ENCODE data around the gene TMEM59L. TPM values are rescaled to one million over a fixed set of nuclear protein-coding genes. Genes with fewer than 3 reads are reported as not detected.
A peak's percentile ranks its signal among the peaks of the same experiment; 100 is the strongest.

TMEM59L gene
- total RNA-seq, 1 donor from 2014 or later: 0.11 TPM

- H3K9ac ChIP-seq: no peak overlapping the region
- H2AFZ ChIP-seq (replicated peaks): no peak overlapping the region
- Mint-ChIP-seq H3K4me1 (peaks cover 16% of the 10 kb centered on the region), H3K27ac (no peak overlapping the region), H3K9me3 (peaks cover 8% of the 10 kb centered on the region), H3K4me3 (peak overlapping the region; percentile 84), H3K36me3 (peaks cover 5% of the 10 kb centered on the region), H3K27me3 (ENCODE audit: insufficient read depth, low read depth) (peaks cover 60% of the 10 kb centered on the region)
- H3K27ac ChIP-seq: no peak overlapping the region
- no peaks in the 10 kb centered on the region for H3K79me2 ChIP-seq (ENCODE audit: low read depth)
- H3K4me1 ChIP-seq: peaks cover 36% of the 10 kb centered on the region
- TF ChIP-seq EZH2 (IDR thresholded peaks at IDR 0.05) (peak; percentile 59), EZH2phosphoT487 (IDR thresholded peaks at IDR 0.05) (peak; percentile 50), CTCF (IDR thresholded peaks at IDR 0.05) (no peak)
- peaks cover 41% of the 10 kb centered on the region for H4K20me1 ChIP-seq (ENCODE audit: low read depth)
- peak overlapping the region; percentile 90 for H3K4me2 ChIP-seq
- H3K9me3 ChIP-seq (ENCODE audit: low read depth): no peaks in the 10 kb centered on the region
- peaks cover 84% of the 10 kb centered on the region for H3K27me3 ChIP-seq
- H3K36me3 ChIP-seq: no peaks in the 10 kb centered on the region
- peak overlapping the region; percentile 57 for H3K4me3 ChIP-seq
- H3F3A ChIP-seq (ENCODE audit: low read depth): peaks cover 37% of the 10 kb centered on the region
- DNase-seq (ENCODE audit: low spot score): peak; percentile 52
These were observed 1.0 kb downstream of the TMEM59L start for GRCh38 chr19:18613589-18614234.

- Mint-ChIP-seq H3K9me3 (peaks cover 7% of the 10 kb centered on the region), H3K4me3 (no peak overlapping the region), H3K36me3 (peaks cover 5% of the 10 kb centered on the region), H3K27me3 (ENCODE audit: insufficient read depth, low read depth) (peaks cover 51% of the 10 kb centered on the region), H3K27ac (no peak overlapping the region), H3K4me1 (peaks cover 14% of the 10 kb centered on the region)
- no peak for TF ChIP-seq CTCF (IDR thresholded peaks at IDR 0.05)
- TF ChIP-seq EZH2 (IDR thresholded peaks at IDR 0.05): no peak
- TF ChIP-seq EZH2phosphoT487 (IDR thresholded peaks at IDR 0.05): no peak
- Histone ChIP-seq H3K9ac (no peak overlapping the region), H3K4me1 (peaks cover 26% of the 10 kb centered on the region), H3K27me3 (peaks cover 67% of the 10 kb centered on the region), H3K4me3 (no peak overlapping the region), H3K36me3 (no peaks in the 10 kb centered on the region), H3K79me2 (ENCODE audit: low read depth) (no peaks in the 10 kb centered on the region), H3K27ac (no peak overlapping the region), H4K20me1 (ENCODE audit: low read depth) (peaks cover 18% of the 10 kb centered on the region), H2AFZ (replicated peaks) (no peak overlapping the region), H3K4me2 (no peak overlapping the region), H3K9me3 (ENCODE audit: low read depth) (no peaks in the 10 kb centered on the region), H3F3A (ENCODE audit: low read depth) (peaks cover 14% of the 10 kb centered on the region)
- DNase-seq (ENCODE audit: low spot score): no peak
These were observed 3.4 kb downstream of the TMEM59L start for GRCh38 chr19:18616023-18616422.

- H3K4me3 ChIP-seq: no peak overlapping the region
- H3K79me2 ChIP-seq (ENCODE audit: low read depth): no peaks in the 10 kb centered on the region
- H3K9ac ChIP-seq: no peak overlapping the region
- H4K20me1 ChIP-seq (ENCODE audit: low read depth): peaks cover 7% of the 10 kb centered on the region
- no peak overlapping the region for H3K4me2 ChIP-seq
- DNase-seq (ENCODE audit: low spot score): no peak
- no peaks in the 10 kb centered on the region for H3K9me3 ChIP-seq (ENCODE audit: low read depth)
- Mint-ChIP-seq H3K27me3 (ENCODE audit: insufficient read depth, low read depth) (peaks cover 39% of the 10 kb centered on the region), H3K4me1 (peaks cover 8% of the 10 kb centered on the region), H3K4me3 (no peak overlapping the region), H3K27ac (peak overlapping the region; percentile 33), H3K9me3 (peaks cover 5% of the 10 kb centered on the region), H3K36me3 (peaks cover 5% of the 10 kb centered on the region)
- H3K27me3 ChIP-seq: peaks cover 56% of the 10 kb centered on the region
- TF ChIP-seq EZH2 (IDR thresholded peaks at IDR 0.05) (no peak), EZH2phosphoT487 (IDR thresholded peaks at IDR 0.05) (no peak), CTCF (IDR thresholded peaks at IDR 0.05) (no peak)
- no peak overlapping the region for H3K27ac ChIP-seq
- no peaks in the 10 kb centered on the region for H3K36me3 ChIP-seq
- H2AFZ ChIP-seq (replicated peaks): no peak overlapping the region
- H3F3A ChIP-seq (ENCODE audit: low read depth): no peaks in the 10 kb centered on the region
- H3K4me1 ChIP-seq: peaks cover 12% of the 10 kb centered on the region
These were observed 4.9 kb downstream of the TMEM59L start for GRCh38 chr19:18617562-18617961.

Measured in neural progenitor cell (in vitro differentiated cells).